ENCODE measurements around the gene TXNRD1. TPM values are rescaled to one million over a fixed set of nuclear protein-coding genes. Genes with fewer than 3 reads are reported as not detected.

The TXNRD1 gene
- total and polyA plus RNA-seq, 2 of the 8 experiments (the other 6 are each of a cell fraction or from before 2014, with no cell fraction given), result 56.8 to 127 TPM

- Histone ChIP-seq H3K36me3 (ENCODE audit: control insufficient read depth in 2 of 4, insufficient read depth in 4 of 4, low read length in 3 of 4) (peaks cover 19 to 79% (median 55%) of the 10 kb centered on the region in 4 experiments), H3K23me2 (ENCODE audit: low read depth, low read length) (no peaks in the 10 kb centered on the region), H2BK15ac (ENCODE audit: low read length) (no peak overlapping the region), H3K4me1 (replicated peaks in 1 of 4; ENCODE audit: control insufficient read depth in 3 of 4, insufficient read depth in 4 of 4, low read length in 3 of 4) (no peaks in the 10 kb centered on the region), H2BK12ac (ENCODE audit: low read depth, low read length) (no peak overlapping the region), H3K9ac (replicated peaks in 1 of 4; ENCODE audit: extremely low read depth in 1 of 4, low read depth in 3 of 4, low read length in 3 of 4) (no peak overlapping the region), H3K9me3 (ENCODE audit: insufficient read depth in 2 of 2, low read depth in 1 of 2, low read length in 1 of 2) (no peaks in the 10 kb centered on the region), H3K4ac (replicated peaks; ENCODE audit: insufficient read length, low read depth, low read length) (no peak overlapping the region), H4K20me1 (replicated peaks in 1 of 2; ENCODE audit: control insufficient read depth in 1 of 2, insufficient read depth in 2 of 2, low read length in 2 of 2) (peaks cover 2 to 5% of the 10 kb centered on the region in 2 experiments), H3K56ac (replicated peaks; ENCODE audit: insufficient read length, low read depth, low read length) (no peak overlapping the region), H2AFZ (ENCODE audit: low read length) (no peak overlapping the region), H2BK5ac (ENCODE audit: low read depth, low read length) (no peak overlapping the region), H3K79me2 (ENCODE audit: control insufficient read depth in 1 of 2, insufficient read depth in 2 of 2, low read length in 2 of 2) (peaks cover 0 to 16% of the 10 kb centered on the region in 2 experiments; a peak in 2 of 4 replicates), H3K27me3 (replicated peaks in 1 of 4; ENCODE audit: control insufficient read depth in 3 of 4, extremely low read depth in 1 of 4, insufficient read depth in 3 of 4, low read length in 3 of 4) (no peaks in the 10 kb centered on the region), H3K18ac (ENCODE audit: extremely low read depth, low read length) (no peak overlapping the region), H3K4me2 (ENCODE audit: insufficient read depth in 1 of 2, low read depth in 2 of 2, low read length in 2 of 2) (no peak overlapping the region), H2AK5ac (ENCODE audit: low read depth, low read length) (no peak overlapping the region), H2BK120ac (replicated peaks; ENCODE audit: low read depth, low read length) (no peak overlapping the region), H4K5ac (ENCODE audit: insufficient read length, low read depth, low read length) (no peak overlapping the region), H4K8ac (ENCODE audit: extremely low read depth, insufficient read depth, low read length) (no peak overlapping the region), H3K27ac (ENCODE audit: low read depth, low read length) (no peak overlapping the region), H3K23ac (ENCODE audit: insufficient read length) (no peak overlapping the region), H2BK20ac (ENCODE audit: low read length) (no peak overlapping the region), H3K14ac (ENCODE audit: insufficient read length) (no peak overlapping the region), H3K4me3 (ENCODE audit: extremely low read depth in 1 of 4, insufficient read depth in 2 of 4, low read depth in 3 of 4, low read length in 4 of 4) (no peak overlapping the region), H4K91ac (replicated peaks; ENCODE audit: insufficient read length, low read length) (no peak overlapping the region), H3K79me1 (ENCODE audit: low read depth, low read length) (peaks cover 4% of the 10 kb centered on the region)
- no peak for DNase-seq (ENCODE audit: low read depth in 1 of 2, low spot score in 2 of 2)
- POLR2A ChIA-PET (ENCODE audit: partially characterized antibody), result interaction anchor here (1.5 to 1.8 kb wide), 2 partner anchors 14 to 15 kb away, joined by 3 to 5 read pairs; no protein-coding TSS in a partner anchor
- no peak for FAIRE-seq
- 95% methylated on average over 1 of the region's 1 CpG; no CpG with 5 or more reads in 1 of the 2 experiments for WGBS, 2 experiments (ENCODE audit: extremely low coverage in 1 of 2, insufficient coverage in 1 of 2, insufficient read length in 1 of 2, insufficient replicate concordance in 2 of 2, low coverage in 1 of 2, low lambda C conversion rate in 2 of 2, missing lambda C conversion rate in 1 of 2)
- CTCF ChIA-PET (ENCODE audit: partially characterized antibody), result interaction anchor here (1.1 kb wide), 1 partner anchor 12 kb away, joined by 3 read pairs; no protein-coding TSS in a partner anchor
- no peak for TF ChIP-seq CBX8 (IDR thresholded peaks at IDR 0.05; ENCODE audit: borderline replicate concordance, low read depth, low read length)
- TF ChIP-seq SAP30 (IDR thresholded peaks at IDR 0.05; ENCODE audit: insufficient read depth, insufficient replicate concordance, low read length), result no peak
- TF ChIP-seq PHF8 (conservative IDR thresholded peaks at IDR 0.05; ENCODE audit: low read depth, low read length), result no peak
- no peak for TF ChIP-seq SIRT6 (IDR thresholded peaks at IDR 0.05; ENCODE audit: low read length)
- TF ChIP-seq SIN3A (conservative IDR thresholded peaks at IDR 0.05 in 1 of 2, IDR thresholded peaks at IDR 0.05 in 1 of 2; ENCODE audit: low read depth in 1 of 2, low read length in 2 of 2), result no peak
- no peak for TF ChIP-seq SP1 (IDR thresholded peaks at IDR 0.05; ENCODE audit: low read depth, low read length)
- TF ChIP-seq EZH2 (IDR thresholded peaks at IDR 0.05; ENCODE audit: low read depth, low read length, severe bottlenecking), result no peak
Measured at GRCh38 chr12:104314242-104314614, 98.6 kb downstream of the TXNRD1 start.

All from H1 (cell line).